ENCODE measurements around the gene POLE4.
A peak's percentile ranks its signal among the peaks of the same experiment; 100 is the strongest.

The POLE4 gene

GRCh38 chr2:74951211-74951754 is 7.2 kb upstream of the POLE4 start:
- no peak overlapping the region for H3K4me3 ChIP-seq
- no peaks in the 10 kb centered on the region for H3K27me3 ChIP-seq (ENCODE audit: low read depth)
- H3K36me3 ChIP-seq (replicated peaks) = no peaks in the 10 kb centered on the region
- H3K9me3 ChIP-seq = no peaks in the 10 kb centered on the region
- H3K4me1 ChIP-seq = no peaks in the 10 kb centered on the region; the same call in 1 of the 2 replicates
- in situ Hi-C loops (cut with MboI; ENCODE audit: low sequenced_read_pairs) = no loop called here
- DNase-seq (ENCODE audit: low spot score in 2 of 2) = no peak

DNA sequence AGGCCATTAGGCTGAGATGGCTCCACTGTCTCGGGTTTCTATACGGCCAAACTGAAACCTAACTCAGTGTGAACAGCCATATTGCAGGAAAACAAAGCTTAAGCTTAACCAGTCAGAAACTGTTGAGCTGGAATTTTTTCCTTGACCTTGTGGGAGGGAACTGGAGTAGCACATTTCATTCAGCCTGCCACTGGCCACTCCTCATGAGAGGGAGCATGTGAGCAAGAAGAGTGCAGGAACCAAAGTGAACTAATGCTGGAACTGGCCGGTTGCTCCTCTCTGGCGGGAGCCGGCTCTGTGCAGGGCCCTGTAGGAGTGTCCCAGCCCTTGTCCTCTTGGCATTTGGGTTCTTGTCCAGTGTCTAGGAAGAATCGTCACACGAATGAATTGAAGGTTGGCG is 5.9 kb upstream of the POLE4 start:
- in situ Hi-C loops (cut with MboI; ENCODE audit: low sequenced_read_pairs) = no loop called here
- Histone ChIP-seq H3K4me3 (no peak overlapping the region), H3K27me3 (ENCODE audit: low read depth) (no peaks in the 10 kb centered on the region)

DNA sequence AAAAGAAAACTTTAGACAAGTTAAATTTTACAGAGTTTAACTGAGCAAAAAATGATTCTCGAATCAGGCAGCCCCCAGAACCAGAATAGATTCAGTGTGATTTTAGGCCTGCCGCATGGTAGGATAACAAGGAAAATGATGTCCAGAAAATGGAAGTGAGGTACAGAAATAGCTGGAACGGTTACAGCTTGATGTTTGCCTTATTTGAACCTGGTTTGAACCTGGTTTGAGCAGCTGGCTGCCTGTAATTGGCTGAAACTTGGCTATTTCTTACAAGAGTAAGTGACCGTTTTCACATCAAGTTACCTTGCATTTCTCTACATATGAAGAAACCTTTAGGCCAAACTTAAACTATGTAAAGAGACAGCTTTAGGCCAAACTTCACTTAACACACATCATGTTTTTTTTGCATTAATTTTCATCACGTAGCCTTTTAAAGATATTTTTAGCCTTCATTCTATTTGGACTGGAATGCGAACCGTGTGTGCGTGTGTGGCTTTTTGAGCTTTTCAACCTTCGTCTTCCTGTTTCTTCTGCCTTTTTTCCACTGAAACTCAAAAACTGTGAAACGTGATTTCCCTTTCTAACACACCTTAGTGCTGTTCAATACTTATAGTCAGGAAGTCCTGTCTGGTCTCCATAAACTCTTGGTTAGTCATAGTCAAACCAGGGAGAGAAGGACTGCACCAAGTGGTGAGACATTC is 4.5 kb upstream of the POLE4 start:
- Histone ChIP-seq H3K4me1 (peaks cover 12% of the 10 kb centered on the region), H3K4me3 (no peak overlapping the region), H3K27me3 (ENCODE audit: low read depth) (no peaks in the 10 kb centered on the region), H3K9me3 (peaks cover 5% of the 10 kb centered on the region; the same call in 1 of the 2 replicates), H3K36me3 (replicated peaks) (no peaks in the 10 kb centered on the region; the same call in 1 of the 2 replicates)
- in situ Hi-C loops (cut with MboI; ENCODE audit: low sequenced_read_pairs) = no loop called here
- no peak for DNase-seq (ENCODE audit: low spot score in 2 of 2)

More for the DNA sequence above, 5.9 kb upstream of the POLE4 start:
- Histone ChIP-seq H3K9me3 (peaks cover 2% of the 10 kb centered on the region; the same call in 1 of the 2 replicates), H3K4me1 (peaks cover 4% of the 10 kb centered on the region), H3K36me3 (replicated peaks) (no peaks in the 10 kb centered on the region; the same call in 1 of the 2 replicates)
- no peak for DNase-seq (ENCODE audit: low spot score in 2 of 2)

DNA sequence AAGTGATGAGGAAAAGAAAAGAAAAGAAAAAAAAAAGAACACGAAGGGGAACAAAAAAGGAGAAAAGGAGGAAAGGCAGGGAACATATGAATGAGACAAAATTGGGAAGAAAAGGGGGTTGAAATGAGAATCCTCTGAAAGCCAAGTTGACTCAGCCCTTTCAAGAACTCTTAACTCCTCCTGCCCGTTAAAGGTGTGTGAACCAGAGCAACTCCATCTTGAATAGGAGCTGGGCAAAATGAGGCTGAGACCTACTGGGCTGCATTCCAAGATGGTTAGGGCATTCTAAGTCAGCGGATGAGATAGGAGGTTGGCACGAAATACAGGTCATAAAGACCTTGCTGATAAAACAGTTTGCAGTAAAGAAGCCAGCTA is 4.0 kb upstream of the POLE4 start:
- Histone ChIP-seq H3K4me3 (no peak overlapping the region), H3K4me1 (peaks cover 17% of the 10 kb centered on the region), H3K36me3 (replicated peaks) (no peaks in the 10 kb centered on the region; the same call in 1 of the 2 replicates), H3K9me3 (peaks cover 5% of the 10 kb centered on the region; the same call in 1 of the 2 replicates), H3K27me3 (ENCODE audit: low read depth) (no peaks in the 10 kb centered on the region)
- in situ Hi-C loops (cut with MboI; ENCODE audit: low sequenced_read_pairs) = no loop called here
- no peak for DNase-seq (ENCODE audit: low spot score in 2 of 2)

GRCh38 chr2:74957886-74958273 is 563 bp upstream of the POLE4 start:
- Histone ChIP-seq H3K4me1 (peaks cover 17% of the 10 kb centered on the region), H3K27me3 (ENCODE audit: low read depth) (no peaks in the 10 kb centered on the region), H3K9me3 (peaks cover 5% of the 10 kb centered on the region; the same call in 1 of the 2 replicates), H3K36me3 (replicated peaks) (peaks cover 5% of the 10 kb centered on the region; the same call in 1 of the 2 replicates), H3K4me3 (peak overlapping the region; percentile 63)
- no peak for DNase-seq (ENCODE audit: low spot score in 2 of 2)
- in situ Hi-C loops (cut with MboI; ENCODE audit: low sequenced_read_pairs) = no loop called here

DNA sequence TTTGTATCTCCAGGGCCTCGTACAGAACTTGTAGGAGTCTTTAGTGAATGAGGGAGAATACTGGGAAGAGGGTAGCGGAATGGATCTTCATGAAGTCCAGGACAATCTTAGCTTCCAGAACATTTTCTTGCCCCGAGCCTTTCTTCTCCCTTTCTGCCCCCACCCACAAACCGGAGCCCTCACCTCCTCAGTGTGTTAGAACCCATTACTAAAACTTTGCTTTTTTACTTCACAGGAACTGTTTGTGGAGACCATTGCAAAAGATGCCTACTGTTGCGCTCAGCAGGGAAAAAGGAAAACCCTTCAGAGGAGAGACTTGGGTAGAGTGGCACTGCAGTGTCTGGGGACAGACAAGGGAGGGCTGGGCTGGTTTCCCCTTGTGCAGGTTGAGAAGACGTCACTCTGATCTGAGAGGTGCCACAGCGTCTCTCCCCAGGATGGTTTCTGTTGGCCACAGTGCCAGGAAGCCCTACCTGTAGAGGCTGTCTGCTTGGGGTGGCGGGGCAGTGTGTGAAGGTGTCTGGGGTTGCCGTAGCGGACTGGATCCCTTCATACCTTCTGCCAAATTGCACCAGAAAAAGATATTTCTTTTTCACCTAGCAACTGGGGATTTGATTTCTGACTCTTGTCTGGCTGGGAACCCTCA is 786 bp downstream of the POLE4 start:
- H3K27me3 ChIP-seq (ENCODE audit: low read depth) = no peaks in the 10 kb centered on the region
- peak overlapping the region; percentile 63 for H3K4me3 ChIP-seq
- in situ Hi-C loops (cut with MboI; ENCODE audit: low sequenced_read_pairs) = no loop called here
- H3K9me3 ChIP-seq = peaks cover 5% of the 10 kb centered on the region; the same call in 1 of the 2 replicates
- H3K36me3 ChIP-seq (replicated peaks) = peaks cover 5% of the 10 kb centered on the region; the same call in 1 of the 2 replicates
- peak in 1 of 2 experiments; percentile 10 for DNase-seq (ENCODE audit: low spot score in 2 of 2)
- H3K4me1 ChIP-seq = peaks cover 17% of the 10 kb centered on the region

DNA sequence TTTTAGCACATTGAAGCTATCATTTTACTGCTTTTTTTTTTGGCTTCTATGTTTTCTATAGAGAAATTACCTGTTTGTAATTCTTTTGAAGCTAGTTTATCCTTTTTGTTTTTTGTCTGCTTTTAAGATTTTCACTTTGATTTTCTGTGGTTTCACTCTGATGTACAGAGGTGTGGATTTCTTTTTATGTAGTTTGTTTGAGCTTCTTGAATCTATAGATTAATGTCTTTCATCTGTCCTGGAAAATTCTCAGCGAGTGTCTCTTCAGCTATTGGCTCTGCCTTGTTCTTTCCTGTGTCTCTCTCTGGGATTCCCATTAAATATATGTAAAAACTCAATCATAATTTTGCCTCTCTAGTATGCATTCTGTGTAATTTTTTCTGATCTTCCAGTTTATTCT is 8.4 kb downstream of the POLE4 start:
- Histone ChIP-seq H3K27me3 (ENCODE audit: low read depth) (no peaks in the 10 kb centered on the region), H3K4me3 (no peak overlapping the region), H3K9me3 (no peaks in the 10 kb centered on the region; the same call in 1 of the 2 replicates), H3K4me1 (no peaks in the 10 kb centered on the region), H3K36me3 (replicated peaks) (0 out of 2 replicates have a peak, but pooled peaks cover 4% of the 10 kb centered on the region)
- DNase-seq (ENCODE audit: low spot score in 2 of 2) = no peak
- in situ Hi-C loops (cut with MboI; ENCODE audit: low sequenced_read_pairs) = no loop called here

DNA sequence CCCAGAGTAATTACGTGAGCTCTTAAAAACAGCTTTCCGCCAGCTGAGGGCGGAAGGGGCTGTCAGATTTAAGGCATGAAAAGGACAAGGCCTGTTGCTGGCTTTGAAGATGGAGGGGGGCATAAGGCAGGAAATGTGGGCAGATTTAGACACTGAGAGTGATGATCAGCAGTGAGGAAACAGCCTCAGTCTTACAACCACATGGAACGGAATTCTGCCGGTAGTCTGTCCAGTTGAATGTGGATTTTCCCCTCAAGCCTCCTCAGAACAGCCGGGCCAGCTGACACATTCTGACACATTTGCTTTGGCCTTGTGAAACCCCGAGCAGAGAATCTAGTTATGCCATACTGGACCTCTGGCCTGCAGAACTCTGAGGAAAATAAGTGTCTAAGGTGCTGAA is 16.6 kb downstream of the POLE4 start:
- DNase-seq (ENCODE audit: low spot score in 2 of 2) = no peak
- no peaks in the 10 kb centered on the region for H3K4me1 ChIP-seq
- in situ Hi-C loops (cut with MboI; ENCODE audit: low sequenced_read_pairs) = no loop called here
- H3K27me3 ChIP-seq (ENCODE audit: low read depth) = no peaks in the 10 kb centered on the region
- H3K4me3 ChIP-seq = no peak overlapping the region
- H3K9me3 ChIP-seq = no peaks in the 10 kb centered on the region
- no peaks in the 10 kb centered on the region for H3K36me3 ChIP-seq (replicated peaks)

DNA sequence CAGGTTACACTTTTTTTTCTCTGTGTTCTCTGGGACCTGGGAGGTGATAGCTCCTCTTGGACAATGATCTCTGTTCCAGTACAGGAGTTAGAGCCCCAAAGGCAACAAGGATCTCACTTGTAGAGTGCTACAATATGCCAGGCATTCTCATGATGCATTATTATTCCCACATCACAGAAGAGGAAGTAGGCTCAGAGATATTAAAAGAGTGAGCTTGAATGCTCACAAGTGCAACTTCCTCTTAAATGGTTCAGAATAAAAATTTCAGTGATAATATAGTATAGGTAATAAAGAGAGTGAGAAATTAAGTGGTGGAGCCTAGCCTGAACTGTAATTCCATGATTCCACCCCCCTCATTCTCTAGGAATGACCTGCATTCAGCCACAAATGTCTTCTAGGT is 21.4 kb downstream of the POLE4 start:
- Histone ChIP-seq H3K36me3 (replicated peaks) (no peaks in the 10 kb centered on the region), H3K4me1 (no peaks in the 10 kb centered on the region), H3K27me3 (ENCODE audit: low read depth) (no peaks in the 10 kb centered on the region), H3K4me3 (no peak overlapping the region), H3K9me3 (no peaks in the 10 kb centered on the region)
- in situ Hi-C loops (cut with MboI; ENCODE audit: low sequenced_read_pairs) = no loop called here
- no peak for DNase-seq (ENCODE audit: low spot score in 2 of 2)

- no peak for DNase-seq (ENCODE audit: low spot score in 2 of 2)
- in situ Hi-C loops (cut with MboI; ENCODE audit: low sequenced_read_pairs) = no loop called here
- H3K27me3 ChIP-seq (ENCODE audit: low read depth) = no peaks in the 10 kb centered on the region
- H3K4me1 ChIP-seq = no peaks in the 10 kb centered on the region
- no peak overlapping the region for H3K4me3 ChIP-seq
- H3K9me3 ChIP-seq = no peaks in the 10 kb centered on the region
- H3K36me3 ChIP-seq (replicated peaks) = no peaks in the 10 kb centered on the region
Measured at GRCh38 chr2:74982577-74982976, 24.1 kb downstream of the POLE4 start.

- no peak for DNase-seq (ENCODE audit: low spot score in 2 of 2)
- Histone ChIP-seq H3K4me3 (no peak overlapping the region), H3K27me3 (ENCODE audit: low read depth) (no peaks in the 10 kb centered on the region), H3K36me3 (replicated peaks) (no peaks in the 10 kb centered on the region), H3K9me3 (no peaks in the 10 kb centered on the region), H3K4me1 (no peaks in the 10 kb centered on the region)
- in situ Hi-C loops (cut with MboI; ENCODE audit: low sequenced_read_pairs) = no loop called here
Measured at GRCh38 chr2:74983631-74984392, 25.4 kb downstream of the POLE4 start.

DNA sequence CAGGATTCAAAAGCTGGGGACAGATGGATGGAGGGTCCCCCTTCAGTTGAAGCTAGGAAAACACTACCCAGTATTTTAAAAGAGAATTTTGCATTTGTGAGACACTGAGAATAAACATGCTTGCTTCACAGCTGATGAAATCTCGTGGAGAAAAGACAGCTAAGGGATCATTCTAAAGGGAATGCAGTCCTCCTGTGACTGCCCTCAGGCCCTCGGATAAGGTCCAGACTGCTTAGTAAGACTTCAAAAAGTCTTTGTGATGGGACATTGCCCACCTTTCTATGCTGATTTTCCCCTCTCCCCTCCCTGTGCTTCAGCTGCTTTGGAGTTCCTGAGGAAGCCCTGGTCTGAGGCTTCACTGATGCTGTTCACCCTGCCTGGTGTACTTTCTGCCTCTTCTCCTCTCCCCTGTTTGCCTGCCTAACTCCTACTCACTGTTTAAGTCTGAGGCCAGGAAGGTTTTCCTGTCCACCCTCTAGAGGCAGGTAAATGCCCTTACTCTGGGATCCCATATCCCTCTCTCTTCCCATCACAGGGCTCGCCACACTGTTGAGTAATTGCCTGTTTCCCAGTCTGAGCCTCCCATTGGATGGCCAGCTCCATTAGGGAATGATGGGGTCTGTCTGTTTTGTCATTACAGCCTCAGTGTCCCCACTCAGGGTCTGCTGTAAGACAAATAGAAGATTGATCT is 26.6 kb downstream of the POLE4 start:
- in situ Hi-C loops (cut with MboI; ENCODE audit: low sequenced_read_pairs) = no loop called here
- Histone ChIP-seq H3K9me3 (no peaks in the 10 kb centered on the region), H3K4me3 (no peak overlapping the region), H3K36me3 (replicated peaks) (no peaks in the 10 kb centered on the region), H3K27me3 (ENCODE audit: low read depth) (no peaks in the 10 kb centered on the region), H3K4me1 (no peaks in the 10 kb centered on the region)
- DNase-seq (ENCODE audit: low spot score in 2 of 2) = no peak

DNA sequence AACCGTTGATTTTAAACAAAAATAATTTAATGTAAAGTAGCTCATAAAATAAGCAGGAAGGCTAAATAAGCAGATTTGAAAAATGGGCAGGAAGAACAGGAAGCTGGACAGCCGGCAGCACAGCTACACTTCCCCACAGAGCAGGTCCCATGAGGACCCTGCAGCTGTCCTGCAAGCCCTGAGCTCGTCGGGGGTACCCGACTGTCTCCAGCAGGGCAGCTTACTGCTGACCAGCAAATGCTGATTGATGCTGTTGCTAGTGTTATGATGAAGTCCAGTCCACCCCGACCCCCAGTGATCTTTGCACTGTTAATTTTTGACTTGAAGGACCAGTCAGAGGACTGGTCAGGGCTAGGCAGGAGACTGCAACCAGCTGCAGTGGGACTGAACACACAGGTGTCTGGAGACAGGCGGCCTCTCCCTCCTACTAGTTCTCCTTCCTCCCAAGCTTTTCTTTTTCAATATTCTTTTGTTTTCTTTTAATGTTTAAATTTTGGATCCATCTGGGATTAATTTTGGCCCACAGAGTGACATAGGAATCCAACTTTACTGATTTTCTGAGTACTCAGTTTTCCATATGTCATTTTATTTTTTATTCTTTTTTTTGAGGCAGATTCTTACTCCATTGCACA is 27.7 kb downstream of the POLE4 start:
- in situ Hi-C loops (cut with MboI; ENCODE audit: low sequenced_read_pairs) = no loop called here
- DNase-seq (ENCODE audit: low spot score in 2 of 2) = no peak
- H3K4me1 ChIP-seq = no peaks in the 10 kb centered on the region

More for the DNA sequence above, 27.7 kb downstream of the POLE4 start:
- no peaks in the 10 kb centered on the region for H3K27me3 ChIP-seq (ENCODE audit: low read depth)
- no peaks in the 10 kb centered on the region for H3K9me3 ChIP-seq
- H3K36me3 ChIP-seq (replicated peaks) = no peaks in the 10 kb centered on the region
- no peak overlapping the region for H3K4me3 ChIP-seq

Data from HAP-1 (cell line).